Measurements from ENCODE around the gene LRRC9.

The LRRC9 gene

GRCh38 chr14:60064491-60065072 lies 144.6 kb downstream of the LRRC9 start:
- TF ChIP-seq POLR2AphosphoS5 (IDR thresholded peaks at IDR 0.05; ENCODE audit: low read depth, low read length) (no peak), SIN3A (IDR thresholded peaks at IDR 0.05; ENCODE audit: borderline replicate concordance, insufficient read depth, low read length) (no peak), FOXP2 (optimal IDR thresholded peaks at IDR 0.05; ENCODE audit: borderline replicate concordance, extremely low read depth, extremely low read length, insufficient read depth) (no peak), TAF1 (IDR thresholded peaks at IDR 0.05; ENCODE audit: borderline replicate concordance, insufficient read depth, low read length) (no peak), REST (IDR thresholded peaks at IDR 0.05; ENCODE audit: insufficient read depth in 1 of 2, low read depth in 2 of 2, low read length in 2 of 2) (no peak)

DNA sequence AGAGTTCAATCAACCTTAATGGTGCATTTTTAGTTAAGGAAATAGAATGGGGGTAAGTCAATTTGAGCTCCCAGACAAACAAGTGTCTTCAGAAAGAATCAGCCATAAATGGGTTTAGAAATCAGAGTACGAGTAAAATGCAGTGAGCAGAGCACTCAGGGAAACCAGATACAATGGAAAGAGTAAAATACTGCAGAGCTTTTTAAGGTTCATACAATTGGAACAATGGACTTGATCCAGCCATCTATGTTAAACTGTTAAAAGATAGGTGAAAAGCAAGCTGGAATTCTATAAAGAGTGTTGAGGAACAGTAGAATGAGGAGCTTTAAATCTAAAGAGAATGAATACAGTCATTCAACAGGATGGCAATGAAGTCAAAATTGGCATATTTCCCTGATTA lies 147.9 kb downstream of the LRRC9 start:
- TF ChIP-seq SIN3A (IDR thresholded peaks at IDR 0.05; ENCODE audit: borderline replicate concordance, insufficient read depth, low read length) = no peak
- TF ChIP-seq REST (IDR thresholded peaks at IDR 0.05; ENCODE audit: insufficient read depth in 1 of 2, low read depth in 2 of 2, low read length in 2 of 2) = no peak
- TF ChIP-seq POLR2AphosphoS5 (IDR thresholded peaks at IDR 0.05; ENCODE audit: low read depth, low read length) = no peak
- TF ChIP-seq TAF1 (IDR thresholded peaks at IDR 0.05; ENCODE audit: borderline replicate concordance, insufficient read depth, low read length) = no peak
- no peak for TF ChIP-seq FOXP2 (optimal IDR thresholded peaks at IDR 0.05; ENCODE audit: borderline replicate concordance, extremely low read depth, extremely low read length, insufficient read depth)

GRCh38 chr14:60079723-60080122 lies 159.8 kb downstream of the LRRC9 start:
- TF ChIP-seq TAF1 (IDR thresholded peaks at IDR 0.05; ENCODE audit: borderline replicate concordance, insufficient read depth, low read length) = no peak
- TF ChIP-seq POLR2AphosphoS5 (IDR thresholded peaks at IDR 0.05; ENCODE audit: low read depth, low read length) = no peak
- no peak for TF ChIP-seq SIN3A (IDR thresholded peaks at IDR 0.05; ENCODE audit: borderline replicate concordance, insufficient read depth, low read length)
- no peak for TF ChIP-seq REST (IDR thresholded peaks at IDR 0.05; ENCODE audit: insufficient read depth in 1 of 2, low read depth in 2 of 2, low read length in 2 of 2)
- no peak for TF ChIP-seq FOXP2 (optimal IDR thresholded peaks at IDR 0.05; ENCODE audit: borderline replicate concordance, extremely low read depth, extremely low read length, insufficient read depth)

- TF ChIP-seq SIN3A (IDR thresholded peaks at IDR 0.05; ENCODE audit: borderline replicate concordance, insufficient read depth, low read length) (no peak), TAF1 (IDR thresholded peaks at IDR 0.05; ENCODE audit: borderline replicate concordance, insufficient read depth, low read length) (no peak), REST (IDR thresholded peaks at IDR 0.05; ENCODE audit: insufficient read depth in 1 of 2, low read depth in 2 of 2, low read length in 2 of 2) (no peak), FOXP2 (optimal IDR thresholded peaks at IDR 0.05; ENCODE audit: borderline replicate concordance, extremely low read depth, extremely low read length, insufficient read depth) (no peak), POLR2AphosphoS5 (IDR thresholded peaks at IDR 0.05; ENCODE audit: low read depth, low read length) (no peak)
Measured at GRCh38 chr14:60085085-60085484, 165.1 kb downstream of the LRRC9 start.
